Keratinocyte (primary cell): ENCODE results near the gene ARPC1B. TPM values are rescaled to one million over a fixed set of nuclear protein-coding genes. Genes with fewer than 3 reads are reported as not detected.

Source experiments
- DNase-seq: peaks from one replicate; pipeline ENCODE4 v3.0.0-alpha.2; 2011; ENCODE audit warnings: low read depth, missing footprints, low spot score
- FAIRE-seq: peaks from 2 replicates; lab custom pipeline; 2011; peaks lifted over from hg19 to GRCh38; lab: Jason Lieb, UNC
- H2AFZ ChIP-seq: 2 replicates; pipeline ENCODE4 v1.6.0; 2012; ENCODE audit warnings: low read length, control low read depth, inconsistent platforms; ENCODE audit not compliant: control insufficient read depth
- H3K27ac ChIP-seq: 2 replicates; pipeline ENCODE4 v1.5.1; 2011; ENCODE audit warnings: low read length; ENCODE audit not compliant: control insufficient read depth, insufficient read depth
- H3K27me3 ChIP-seq: 3 replicates; pipeline ENCODE4 v1.6.0; 2011; ENCODE audit warnings: low read length; ENCODE audit not compliant: control insufficient read depth, insufficient read depth; ENCODE audit errors: extremely low read depth
- H3K36me3 ChIP-seq, 2 experiments: 2 replicates in 1 of 2; 3 replicates in 1 of 2; pipeline ENCODE4 v1.5.1; 2011; ENCODE audit warnings: low read length in 2 of 2, mild to moderate bottlenecking in 1 of 2; ENCODE audit not compliant: control insufficient read depth in 2 of 2, insufficient read depth in 2 of 2; ENCODE audit errors: extremely low read depth in 1 of 2
- H3K4me1 ChIP-seq: 3 replicates; pipeline ENCODE4 v1.5.1; 2011; ENCODE audit warnings: low read length; ENCODE audit not compliant: control insufficient read depth, insufficient read depth; ENCODE audit errors: extremely low read depth
- H3K4me2 ChIP-seq: 3 replicates; pipeline ENCODE4 v1.6.0; 2011; ENCODE audit warnings: low read depth, low read length; ENCODE audit not compliant: control insufficient read depth, insufficient read depth; ENCODE audit errors: extremely low read depth
- H3K4me3 ChIP-seq, 3 experiments: fragments of 200-600 bp in 1 of 3; sonication (generic) in 1 of 3; 2 replicates in 2 of 3; 3 replicates in 1 of 3; pipeline ENCODE4 v1.5.1; 2011 to 2016; ENCODE audit warnings: low read length in 3 of 3, mild to moderate bottlenecking in 3 of 3, control low read depth in 2 of 3, inconsistent platforms in 1 of 3, low read depth in 1 of 3, mixed read lengths in 1 of 3, mixed run types in 1 of 3, moderate library complexity in 1 of 3; ENCODE audit not compliant: control insufficient read depth in 2 of 3, insufficient read depth in 2 of 3; ENCODE audit errors: extremely low read depth in 1 of 3
- H3K79me2 ChIP-seq: 2 replicates; pipeline ENCODE4 v1.6.0; 2012; ENCODE audit warnings: low read length; ENCODE audit not compliant: control insufficient read depth, insufficient read depth
- H3K9ac ChIP-seq: 3 replicates; pipeline ENCODE4 v1.6.0; 2011; ENCODE audit warnings: low read length; ENCODE audit not compliant: control insufficient read depth, insufficient read depth; ENCODE audit errors: extremely low read depth
- H3K9me1 ChIP-seq: 3 replicates; pipeline ENCODE4 v1.6.0; 2011; ENCODE audit warnings: low read length; ENCODE audit not compliant: control insufficient read depth, insufficient read depth; ENCODE audit errors: extremely low read depth
- H3K9me3 ChIP-seq: 2 replicates; pipeline ENCODE4 v1.5.1; 2012; ENCODE audit warnings: low read depth, low read length; ENCODE audit not compliant: control insufficient read depth
- H4K20me1 ChIP-seq: 3 replicates; pipeline ENCODE4 v1.6.0; 2011; ENCODE audit warnings: low read length; ENCODE audit not compliant: control insufficient read depth, insufficient read depth; ENCODE audit errors: extremely low read depth
- CTCF ChIP-seq, 3 experiments: IDR thresholded peaks in 1 of 3; conservative IDR thresholded peaks in 1 of 3; optimal IDR thresholded peaks in 1 of 3; 2 replicates in 2 of 3; 3 replicates in 1 of 3; pipeline versions ENCODE3 to v1.5.1; 2011; ENCODE audit warnings: low read length in 3 of 3, mild to moderate bottlenecking in 3 of 3, moderate library complexity in 2 of 3, control low read depth in 1 of 3, inconsistent platforms in 1 of 3; ENCODE audit not compliant: insufficient read depth in 2 of 3; ENCODE audit errors: extremely low read depth in 1 of 3
- EZH2 ChIP-seq: IDR thresholded peaks from one replicate; pipeline ENCODE4 v1.6.1; 2012; ENCODE audit warnings: inconsistent platforms, mild to moderate bottlenecking, low read length, moderate library complexity
- dilution Hi-C: fragments of 300-500 bp; cut with MboI; formaldehyde crosslinking; loops from one replicate; pipeline ENCODE4 v1.7.0; 2020; ENCODE audit warnings: low sequenced_read_pairs; ENCODE audit not compliant: extremely low pct_ligation_motif_present
- polyA plus RNA-seq, 5 experiments: library from polyadenylated mRNA; depleted of rRNA in 3 of 5; stranded (reverse) in 3 of 5; stranded (forward) in 1 of 5; unstranded in 1 of 5; fragments of >200 nt; gene quantifications; 1 replicate in 1 of 5; 2 replicates in 3 of 5; 3 replicates in 1 of 5; pipeline versions ENCODE4 v1.2.1 to v1.2.3, GENCODE V29; 2011 to 2012; ENCODE audit warnings: missing spikeins in 2 of 5, low read depth in 1 of 5, low replicate concordance in 1 of 5

The ARPC1B gene
- polyA plus RNA-seq, 1 donor (not counting 4 experiments of a cell fraction or from before 2014, with no cell fraction given): 383 TPM

GRCh38 chr7:99380032-99380822 lies 5.7 kb downstream of the ARPC1B start:
- Histone ChIP-seq H3K9ac (peak overlapping the region; percentile 73), H4K20me1 (peaks cover 37% of the 10 kb centered on the region), H3K4me3 (peak overlapping the region in 2 of 3 experiments; percentile 6 to 32)

GRCh38 chr7:99380823-99381663 lies 6.5 kb downstream of the ARPC1B start:
- Histone ChIP-seq H2AFZ (no peak overlapping the region), H3K9me3 (no peaks in the 10 kb centered on the region), H3K36me3 (peaks cover 27 to 39% of the 10 kb centered on the region in 2 experiments), H3K9me1 (peaks cover 6% of the 10 kb centered on the region), H3K79me2 (peaks cover 54% of the 10 kb centered on the region), H3K4me3 (peak overlapping the region in 2 of 3 experiments; percentile 6 to 32), H3K27me3 (no peaks in the 10 kb centered on the region), H4K20me1 (peaks cover 40% of the 10 kb centered on the region), H3K9ac (peak overlapping the region; percentile 73), H3K4me2 (peak overlapping the region; percentile 49), H3K27ac (peak overlapping the region; percentile 88), H3K4me1 (peaks cover 44% of the 10 kb centered on the region)
- FAIRE-seq (no peak), DNase-seq (no peak)
- TF ChIP-seq CTCF (optimal IDR thresholded peaks at IDR 0.05 in 1 of 3, IDR thresholded peaks at IDR 0.05 in 1 of 3, conservative IDR thresholded peaks at IDR 0.05 in 1 of 3; ENCODE audit: extremely low read depth in 1 of 3, insufficient read depth in 2 of 3, low read length in 3 of 3): no peak
- no peak for TF ChIP-seq EZH2
- dilution Hi-C loops: no loop called here

More at GRCh38 chr7:99380032-99380822, 5.7 kb downstream of the ARPC1B start:
- Histone ChIP-seq H3K4me1 (peaks cover 44% of the 10 kb centered on the region), H3K4me2 (peak overlapping the region; percentile 49), H3K27ac (peak overlapping the region; percentile 88), H3K9me1 (peaks cover 6% of the 10 kb centered on the region), H2AFZ (no peak overlapping the region), H3K79me2 (peaks cover 56% of the 10 kb centered on the region), H3K27me3 (no peaks in the 10 kb centered on the region), H3K9me3 (no peaks in the 10 kb centered on the region), H3K36me3 (peaks cover 25 to 35% of the 10 kb centered on the region in 2 experiments)
- TF ChIP-seq CTCF (optimal IDR thresholded peaks at IDR 0.05 in 1 of 3, IDR thresholded peaks at IDR 0.05 in 1 of 3, conservative IDR thresholded peaks at IDR 0.05 in 1 of 3; ENCODE audit: extremely low read depth in 1 of 3, insufficient read depth in 2 of 3, low read length in 3 of 3) (no peak), EZH2 (no peak)
- FAIRE-seq (peak; percentile 58), DNase-seq (no peak)
- dilution Hi-C loops: no loop called here
